ENCODE data around the gene DOC2A. TPM values are rescaled to one million over a fixed set of nuclear protein-coding genes. Genes with fewer than 3 reads are reported as not detected.

Gene DOC2A
- total and polyA plus RNA-seq, 9 of the 15 experiments (the other 6 are each of a cell fraction or from before 2014, with no cell fraction given), result 0.03 to 0.38 (median 0.28) TPM; not detected in 1

DNA sequence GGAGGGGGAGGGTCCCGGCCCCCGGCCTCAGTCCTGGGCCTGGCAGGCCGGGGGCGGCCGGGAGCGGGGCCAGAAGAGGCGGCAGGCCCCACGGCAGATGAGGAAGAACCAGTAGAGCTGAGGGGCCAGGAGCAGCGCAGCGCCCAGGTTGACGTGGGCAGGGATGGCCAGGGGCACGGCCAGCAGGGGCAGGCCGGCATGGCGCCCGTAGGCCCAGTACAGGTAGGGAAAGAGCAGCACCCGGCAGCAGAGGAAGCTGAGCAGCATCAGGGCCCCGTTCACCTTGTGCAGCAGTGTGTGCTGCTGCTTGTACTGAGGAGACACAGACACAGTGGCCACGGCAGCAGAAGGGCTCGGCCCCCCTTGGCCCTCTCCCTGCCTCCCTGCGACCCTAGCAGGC lies 14.3 kb upstream of the DOC2A start:
- no peaks in the 10 kb centered on the region for H3K9me3 ChIP-seq (replicated peaks; ENCODE audit: control insufficient read depth, insufficient read depth, low read depth, low read length)
- no TSS peak for BruUV-seq (replicated peaks)
- H3K9ac ChIP-seq (ENCODE audit: insufficient read depth in 1 of 2, low read depth in 2 of 2, low read length in 2 of 2), result no peak overlapping the region
- no peak for ATAC-seq
- no peak overlapping the region for H2AFZ ChIP-seq (ENCODE audit: low read depth, low read length)
- TF ChIP-seq KLF10 (CRISPR knock-in tag; IDR thresholded peaks at IDR 0.05), result no peak
- TF ChIP-seq, protein P1, sequence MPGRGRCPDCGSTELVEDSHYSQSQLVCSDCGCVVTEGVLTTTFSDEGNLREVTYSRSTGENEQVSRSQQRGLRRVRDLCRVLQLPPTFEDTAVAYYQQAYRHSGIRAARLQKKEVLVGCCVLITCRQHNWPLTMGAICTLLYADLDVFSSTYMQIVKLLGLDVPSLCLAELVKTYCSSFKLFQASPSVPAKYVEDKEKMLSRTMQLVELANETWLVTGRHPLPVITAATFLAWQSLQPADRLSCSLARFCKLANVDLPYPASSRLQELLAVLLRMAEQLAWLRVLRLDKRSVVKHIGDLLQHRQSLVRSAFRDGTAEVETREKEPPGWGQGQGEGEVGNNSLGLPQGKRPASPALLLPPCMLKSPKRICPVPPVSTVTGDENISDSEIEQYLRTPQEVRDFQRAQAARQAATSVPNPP (IDR thresholded peaks at IDR 0.05; ENCODE audit: borderline replicate concordance, insufficient read depth, insufficient read length), result no peak
- no peak for TF ChIP-seq TAL1 (IDR thresholded peaks at IDR 0.05)
- no peak for TF ChIP-seq HMG20A (CRISPR knock-in tag; conservative IDR thresholded peaks at IDR 0.05)
- TF ChIP-seq XRCC4 (IDR thresholded peaks at IDR 0.05; ENCODE audit: extremely low read depth, insufficient read depth, insufficient read length), result no peak
- no peak for TF ChIP-seq BDP1 (IDR thresholded peaks at IDR 0.05; ENCODE audit: insufficient read depth, insufficient read length)
- no peak for TF ChIP-seq MAFF (IDR thresholded peaks at IDR 0.05; ENCODE audit: low read length)
- no peak for TF ChIP-seq ELF4 (CRISPR knock-in tag; IDR thresholded peaks at IDR 0.05)
- TF ChIP-seq EZH2 (IDR thresholded peaks at IDR 0.05; ENCODE audit: borderline replicate concordance, low read depth, low read length), result no peak
- no peak for TF ChIP-seq POLR2A (conservative IDR thresholded peaks at IDR 0.05)
- no peak for TF ChIP-seq TOE1 (IDR thresholded peaks at IDR 0.05; ENCODE audit: borderline replicate concordance)
- TF ChIP-seq TOE1 (CRISPR knock-in tag; IDR thresholded peaks at IDR 0.05; ENCODE audit: borderline replicate concordance, low read depth), result no peak
- TF ChIP-seq KLF6 (CRISPR knock-in tag; IDR thresholded peaks at IDR 0.05; ENCODE audit: borderline replicate concordance), result no peak
- TF ChIP-seq CBX2 (IDR thresholded peaks at IDR 0.05; ENCODE audit: insufficient read depth, low read length, poor library complexity, severe bottlenecking), result no peak
- no peak for TF ChIP-seq E2F3 (CRISPR knock-in tag; IDR thresholded peaks at IDR 0.05)
- TF ChIP-seq, protein P2, sequence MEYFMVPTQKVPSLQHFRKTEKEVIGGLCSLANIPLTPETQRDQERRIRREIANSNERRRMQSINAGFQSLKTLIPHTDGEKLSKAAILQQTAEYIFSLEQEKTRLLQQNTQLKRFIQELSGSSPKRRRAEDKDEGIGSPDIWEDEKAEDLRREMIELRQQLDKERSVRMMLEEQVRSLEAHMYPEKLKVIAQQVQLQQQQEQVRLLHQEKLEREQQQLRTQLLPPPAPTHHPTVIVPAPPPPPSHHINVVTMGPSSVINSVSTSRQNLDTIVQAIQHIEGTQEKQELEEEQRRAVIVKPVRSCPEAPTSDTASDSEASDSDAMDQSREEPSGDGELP (CRISPR knock-in tag; IDR thresholded peaks at IDR 0.05; ENCODE audit: borderline replicate concordance), result no peak
- TF ChIP-seq, protein P3, sequence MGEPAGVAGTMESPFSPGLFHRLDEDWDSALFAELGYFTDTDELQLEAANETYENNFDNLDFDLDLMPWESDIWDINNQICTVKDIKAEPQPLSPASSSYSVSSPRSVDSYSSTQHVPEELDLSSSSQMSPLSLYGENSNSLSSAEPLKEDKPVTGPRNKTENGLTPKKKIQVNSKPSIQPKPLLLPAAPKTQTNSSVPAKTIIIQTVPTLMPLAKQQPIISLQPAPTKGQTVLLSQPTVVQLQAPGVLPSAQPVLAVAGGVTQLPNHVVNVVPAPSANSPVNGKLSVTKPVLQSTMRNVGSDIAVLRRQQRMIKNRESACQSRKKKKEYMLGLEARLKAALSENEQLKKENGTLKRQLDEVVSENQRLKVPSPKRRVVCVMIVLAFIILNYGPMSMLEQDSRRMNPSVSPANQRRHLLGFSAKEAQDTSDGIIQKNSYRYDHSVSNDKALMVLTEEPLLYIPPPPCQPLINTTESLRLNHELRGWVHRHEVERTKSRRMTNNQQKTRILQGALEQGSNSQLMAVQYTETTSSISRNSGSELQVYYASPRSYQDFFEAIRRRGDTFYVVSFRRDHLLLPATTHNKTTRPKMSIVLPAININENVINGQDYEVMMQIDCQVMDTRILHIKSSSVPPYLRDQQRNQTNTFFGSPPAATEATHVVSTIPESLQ (CRISPR knock-in tag; IDR thresholded peaks at IDR 0.05), result no peak
- ChIA-PET CTCF (ENCODE audit: low intra/inter-chr PET ratio) (no interaction called here), POLR2A (no interaction called here)
- H3K9me1 ChIP-seq (ENCODE audit: control insufficient read depth, insufficient read depth, low read length), result peaks cover 4% of the 10 kb centered on the region
- no peaks in the 10 kb centered on the region for H3K36me3 ChIP-seq (ENCODE audit: control insufficient read depth, insufficient read depth, low read length)
- no peak for FAIRE-seq
- H4K20me1 ChIP-seq (replicated peaks; ENCODE audit: control insufficient read depth, insufficient read depth, low read length), result peaks cover 13% of the 10 kb centered on the region; the same call in 1 of the 2 replicates
- H3K79me2 ChIP-seq (ENCODE audit: control insufficient read depth, insufficient read depth, low read length), result no peaks in the 10 kb centered on the region
- in situ Hi-C loops (cut with MboI) (loop anchor here (10.0 kb wide), 1 partner anchor 330 kb away; no protein-coding TSS in a partner anchor), intact Hi-C loops (cut with micrococcal nuclease) (loop anchor here (10.0 kb wide), 1 partner anchor 210 kb away; the partner anchor contains the start of genes PAGR1 and PRRT2)
- peaks cover 0 to 29% of the 10 kb centered on the region in 2 experiments; a peak in 3 of 5 replicates for H3K4me1 ChIP-seq (replicated peaks in 1 of 2; ENCODE audit: control insufficient read depth in 2 of 2, insufficient read depth in 2 of 2, low read length in 2 of 2)
- no peak overlapping the region for H3K4me3 ChIP-seq
- no peak for DNase-seq (ENCODE audit: extremely low read depth in 1 of 4, low spot score in 3 of 4)
- WGBS (ENCODE audit: insufficient coverage, low coverage, missing lambda C conversion rate), result 2% methylated on average over 15 of the region's 20 CpGs
- H3K27ac ChIP-seq (ENCODE audit: extremely low read depth, low read depth, low read length), result no peak overlapping the region
- H3K4me2 ChIP-seq (ENCODE audit: insufficient read depth, low read length), result no peak overlapping the region
- peaks cover 15 to 73% of the 10 kb centered on the region in 2 experiments for H3K27me3 ChIP-seq (ENCODE audit: control insufficient read depth in 2 of 2, insufficient read depth in 2 of 2, low read length in 2 of 2)
